Measurements from ENCODE around the gene APLP2. TPM values are rescaled to one million over a fixed set of nuclear protein-coding genes. Genes with fewer than 3 reads are reported as not detected.
"Not testable (repeated sequence)": the region's sequence is repeated elsewhere in the genome, so short reads cannot be mapped to it uniquely, and the experiment has no call there.

Gene APLP2
- total RNA-seq, 2 experiments from 2014 or later: 49.2 to 53.4 TPM

DNA sequence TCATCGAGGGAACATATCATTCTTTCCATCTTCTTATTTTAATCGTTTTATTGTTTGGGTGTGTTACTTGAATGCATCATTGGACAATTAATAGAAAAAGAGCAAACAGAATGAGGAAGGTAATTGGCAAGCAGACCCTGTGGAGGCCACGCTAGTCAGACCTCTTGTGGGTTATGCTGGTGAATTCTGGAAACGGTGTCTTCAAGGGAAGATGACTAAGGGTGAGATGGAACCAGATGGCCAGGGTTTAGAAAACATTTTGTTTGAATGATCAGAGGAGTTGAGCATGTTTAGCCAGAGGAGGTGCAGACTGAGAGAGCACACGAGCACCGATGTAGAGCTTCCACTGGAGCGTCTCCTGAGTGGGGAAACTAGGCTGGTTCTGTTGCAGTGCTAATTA lies 98.4 kb downstream of the APLP2 start:
- CTCF ChIA-PET: no interaction called here
- H3K4me3 Mint-ChIP-seq: no peak overlapping the region

DNA sequence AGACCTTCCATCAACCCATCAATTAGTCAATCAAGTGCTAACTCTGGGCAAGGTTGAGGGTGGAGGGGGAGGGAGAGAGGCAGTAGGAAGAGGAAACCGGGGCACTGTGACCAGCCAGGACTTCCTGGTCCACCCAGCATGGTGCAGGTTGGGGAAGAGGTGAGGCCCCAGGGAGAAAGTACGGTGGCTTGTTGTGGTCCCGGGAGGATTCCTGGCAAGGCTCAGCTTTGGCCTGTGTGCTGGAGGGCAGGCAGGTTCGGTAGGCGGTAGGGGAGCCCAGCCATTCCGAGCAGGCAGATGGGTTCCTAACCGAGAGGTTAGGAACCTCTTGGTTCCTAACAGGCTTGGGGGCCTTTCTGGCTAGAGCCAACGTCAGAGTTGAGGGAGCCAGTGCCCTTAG lies 100.7 kb downstream of the APLP2 start:
- POLR2A ChIA-PET: no interaction called here
- peaks cover 9% of the 10 kb centered on the region for H3K9me3 Mint-ChIP-seq
- H3K36me3 Mint-ChIP-seq: no peaks in the 10 kb centered on the region

More for the DNA sequence above, 98.4 kb downstream of the APLP2 start:
- Mint-ChIP-seq H3K9me3 (no peaks in the 10 kb centered on the region), H3K27me3 (peaks cover 30% of the 10 kb centered on the region), H3K27ac (no peak overlapping the region), H3K36me3 (no peaks in the 10 kb centered on the region), H3K4me1 (ENCODE audit: low read depth) (no peaks in the 10 kb centered on the region)
- POLR2A ChIA-PET: interaction anchor here (0.6 kb wide), 1 partner anchor 262 kb away, joined by 5 read pairs; no protein-coding TSS in a partner anchor
- intact Hi-C loops (cut with micrococcal nuclease): no loop called here
- no peak for DNase-seq

GRCh38 chr11:130171534-130171933 lies 101.8 kb downstream of the APLP2 start:
- no peak overlapping the region for H3K27ac Mint-ChIP-seq
- CTCF ChIA-PET: no interaction called here
- H3K4me1 Mint-ChIP-seq (ENCODE audit: low read depth): no peaks in the 10 kb centered on the region
- no peak for DNase-seq
- peaks cover 12% of the 10 kb centered on the region for H3K9me3 Mint-ChIP-seq
- intact Hi-C loops (cut with micrococcal nuclease): no loop called here
- no peaks in the 10 kb centered on the region for H3K36me3 Mint-ChIP-seq
- POLR2A ChIA-PET: no interaction called here
- peaks cover 16% of the 10 kb centered on the region for H3K27me3 Mint-ChIP-seq
- no peak overlapping the region for H3K4me3 Mint-ChIP-seq

More for the DNA sequence above, 100.7 kb downstream of the APLP2 start:
- CTCF ChIA-PET: no interaction called here
- intact Hi-C loops (cut with micrococcal nuclease): no loop called here
- no peaks in the 10 kb centered on the region for H3K4me1 Mint-ChIP-seq (ENCODE audit: low read depth)
- H3K27ac Mint-ChIP-seq: no peak overlapping the region
- H3K27me3 Mint-ChIP-seq: peaks cover 21% of the 10 kb centered on the region
- H3K4me3 Mint-ChIP-seq: no peak overlapping the region
- no peak for DNase-seq

DNA sequence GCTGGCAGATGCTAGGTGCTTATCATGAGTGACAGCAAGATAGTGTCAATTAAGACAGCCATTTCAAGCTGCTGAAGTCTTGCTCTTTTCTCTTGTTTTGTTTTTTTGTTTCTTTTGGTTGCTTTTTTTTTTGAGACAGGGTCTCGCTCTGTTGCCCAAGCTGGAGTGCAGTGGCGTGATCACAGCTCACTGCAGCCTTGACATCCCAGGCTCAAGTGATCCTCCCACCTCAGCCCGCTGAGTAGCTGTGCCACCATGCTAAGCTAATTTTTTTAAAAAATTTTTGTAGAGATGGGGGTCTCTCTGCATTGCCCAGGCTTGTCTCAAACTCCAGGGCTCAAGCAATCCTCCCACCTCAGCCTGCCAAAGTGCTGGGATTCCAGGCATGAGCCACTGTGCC lies 102.3 kb downstream of the APLP2 start:
- H3K27ac Mint-ChIP-seq: not testable (repeated sequence)

GRCh38 chr11:130174642-130175041 lies 104.9 kb downstream of the APLP2 start:
- Mint-ChIP-seq H3K27me3 (peaks cover 7% of the 10 kb centered on the region), H3K27ac (no peak overlapping the region), H3K36me3 (no peaks in the 10 kb centered on the region), H3K4me1 (ENCODE audit: low read depth) (no peaks in the 10 kb centered on the region), H3K4me3 (no peak overlapping the region), H3K9me3 (peaks cover 12% of the 10 kb centered on the region)
- no peak for DNase-seq
- ChIA-PET POLR2A (interaction anchor here (0.7 kb wide), 1 partner anchor 890 kb away, joined by 5 read pairs; no protein-coding TSS in a partner anchor), CTCF (no interaction called here)
- intact Hi-C loops (cut with micrococcal nuclease): no loop called here

More for the DNA sequence above, 102.3 kb downstream of the APLP2 start:
- H3K36me3 Mint-ChIP-seq; intact Hi-C loops (cut with micrococcal nuclease); POLR2A ChIA-PET; H3K4me1 Mint-ChIP-seq (ENCODE audit: low read depth); H3K4me3 Mint-ChIP-seq; DNase-seq; CTCF ChIA-PET: not testable (repeated sequence)
- peaks cover 16% of the 10 kb centered on the region for H3K27me3 Mint-ChIP-seq
- peaks cover 12% of the 10 kb centered on the region for H3K9me3 Mint-ChIP-seq

DNA sequence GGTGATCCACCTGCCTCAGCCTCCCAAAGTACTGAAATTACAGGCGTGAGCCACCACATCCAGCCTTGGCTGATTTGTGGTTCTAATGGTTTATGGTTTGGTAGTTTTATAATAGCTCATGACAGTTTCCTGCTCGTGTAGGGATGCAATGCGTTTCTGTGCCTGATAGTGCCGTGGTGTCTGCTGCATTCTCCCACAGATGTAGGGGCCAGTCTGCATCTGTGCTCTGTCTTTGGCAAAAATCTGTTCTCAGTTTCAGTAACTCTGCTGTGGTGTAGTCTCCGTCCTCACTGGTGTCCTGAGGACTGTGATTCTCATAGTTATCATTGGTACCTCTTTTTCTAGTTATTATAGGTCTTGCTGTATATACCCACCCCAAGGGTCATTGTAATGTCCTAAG lies 106.2 kb downstream of the APLP2 start:
- CTCF ChIA-PET: no interaction called here
- H3K36me3 Mint-ChIP-seq: no peaks in the 10 kb centered on the region
- intact Hi-C loops (cut with micrococcal nuclease): no loop called here
- POLR2A ChIA-PET: no interaction called here
- no peak overlapping the region for H3K27ac Mint-ChIP-seq
- H3K4me1 Mint-ChIP-seq (ENCODE audit: low read depth): no peaks in the 10 kb centered on the region
- no peak for DNase-seq
- peaks cover 3% of the 10 kb centered on the region for H3K27me3 Mint-ChIP-seq
- H3K4me3 Mint-ChIP-seq: no peak overlapping the region
- peaks cover 12% of the 10 kb centered on the region for H3K9me3 Mint-ChIP-seq

GRCh38 chr11:130177782-130178181 lies 108.1 kb downstream of the APLP2 start:
- H3K27ac Mint-ChIP-seq: no peak overlapping the region
- H3K27me3 Mint-ChIP-seq: peaks cover 3% of the 10 kb centered on the region
- no peaks in the 10 kb centered on the region for H3K36me3 Mint-ChIP-seq
- ChIA-PET POLR2A (no interaction called here), CTCF (no interaction called here)
- no peak overlapping the region for H3K4me3 Mint-ChIP-seq
- H3K9me3 Mint-ChIP-seq: peaks cover 12% of the 10 kb centered on the region
- DNase-seq: no peak
- intact Hi-C loops (cut with micrococcal nuclease): no loop called here
- H3K4me1 Mint-ChIP-seq (ENCODE audit: low read depth): no peaks in the 10 kb centered on the region

DNA sequence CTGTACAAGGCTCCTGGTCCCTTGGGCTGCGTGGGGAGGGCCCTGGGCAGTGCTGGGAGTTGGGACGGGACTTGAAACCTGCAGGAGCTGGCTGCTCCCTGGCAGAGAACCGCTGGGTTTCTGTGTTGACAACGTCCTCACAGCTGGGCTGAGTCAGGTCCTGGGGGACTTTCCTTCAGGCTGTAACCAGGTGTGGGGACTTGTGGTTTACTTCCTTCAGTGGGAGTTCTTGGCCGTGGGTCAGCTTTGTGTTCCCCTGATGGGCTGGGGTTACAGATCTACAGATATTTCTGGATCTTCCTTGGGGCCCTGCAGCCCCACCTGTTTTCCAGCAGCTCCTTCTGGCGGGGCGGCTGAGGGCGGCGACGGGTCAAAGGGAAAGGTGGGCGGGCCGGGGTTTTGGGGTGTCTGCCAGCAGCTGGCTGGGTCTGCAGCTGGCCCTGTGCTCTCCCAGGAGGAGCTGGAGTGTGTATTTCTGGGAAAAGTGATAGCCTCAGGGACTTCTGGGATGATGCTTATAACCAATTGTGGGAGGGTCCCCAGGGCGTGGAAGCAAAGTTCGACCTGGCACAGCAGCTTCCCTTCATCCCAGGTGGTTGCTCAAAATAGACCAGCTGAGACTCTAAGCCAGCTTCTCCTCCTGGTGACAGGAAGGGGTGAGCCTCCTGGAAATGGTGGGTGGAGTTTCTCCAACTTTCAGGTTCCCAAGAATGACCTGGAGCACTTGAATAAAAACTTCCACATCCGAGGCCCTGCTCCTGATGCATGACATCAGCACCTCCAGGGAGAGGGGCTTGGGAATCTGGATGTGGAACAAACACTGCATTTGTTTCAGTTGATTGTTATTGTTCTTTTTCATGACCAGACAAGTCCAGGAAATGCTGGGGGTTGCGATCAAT lies 109.0 kb downstream of the APLP2 start:
- Mint-ChIP-seq H3K27me3 (peaks cover 5% of the 10 kb centered on the region), H3K27ac (no peak overlapping the region), H3K36me3 (no peaks in the 10 kb centered on the region), H3K4me1 (ENCODE audit: low read depth) (no peaks in the 10 kb centered on the region), H3K9me3 (peaks cover 12% of the 10 kb centered on the region), H3K4me3 (no peak overlapping the region)
- intact Hi-C loops (cut with micrococcal nuclease): no loop called here
- no peak for DNase-seq
- POLR2A ChIA-PET: no interaction called here
- CTCF ChIA-PET: no interaction called here

DNA sequence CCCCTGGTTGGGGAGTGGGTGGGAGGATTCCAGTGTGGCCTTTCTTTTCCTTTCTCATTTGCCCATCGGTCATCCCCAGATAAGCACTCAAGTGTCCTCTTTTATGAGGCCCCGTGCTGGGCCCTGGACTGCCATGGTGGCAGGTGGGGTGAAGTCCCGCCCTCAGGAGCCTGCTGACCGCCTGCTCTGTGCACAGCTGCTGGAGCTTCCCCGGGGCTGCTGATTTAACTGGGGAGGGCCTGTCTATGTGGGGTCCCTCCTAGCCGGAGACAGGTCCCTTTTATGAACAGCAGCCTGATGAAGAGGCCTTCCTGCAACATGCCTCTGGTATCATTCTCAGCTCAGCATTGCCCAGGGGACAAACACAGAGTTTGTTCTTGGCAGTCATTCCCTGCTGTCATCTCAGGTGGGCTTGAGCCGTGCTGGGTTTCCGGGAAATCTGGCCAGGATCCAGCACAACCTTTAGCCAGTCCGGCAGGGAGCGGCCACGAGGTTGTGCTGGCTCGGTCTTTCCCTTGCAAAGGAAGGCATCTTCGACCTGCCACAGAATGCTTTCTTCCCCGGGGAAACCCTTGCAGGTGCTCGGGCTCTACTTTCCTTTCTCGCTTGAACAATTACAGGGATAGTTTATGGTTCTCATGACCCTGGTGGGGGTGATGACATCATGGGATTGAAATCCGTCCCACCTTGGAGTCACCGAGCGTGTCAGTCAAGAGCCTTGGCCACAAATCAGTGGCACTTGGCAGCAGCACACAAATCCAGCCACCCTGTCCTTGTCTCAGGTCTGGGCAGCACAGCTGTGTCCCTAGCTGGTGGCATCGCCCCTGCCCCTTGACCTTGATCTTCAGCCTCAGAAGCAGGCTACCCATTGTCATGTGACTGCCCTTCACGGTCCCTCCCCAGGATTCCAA lies 110.0 kb downstream of the APLP2 start:
- POLR2A ChIA-PET: no interaction called here
- CTCF ChIA-PET: no interaction called here
- Mint-ChIP-seq H3K4me3 (no peak overlapping the region), H3K36me3 (no peaks in the 10 kb centered on the region), H3K27ac (no peak overlapping the region), H3K27me3 (peaks cover 8% of the 10 kb centered on the region), H3K9me3 (peaks cover 9% of the 10 kb centered on the region), H3K4me1 (ENCODE audit: low read depth) (no peaks in the 10 kb centered on the region)
- no peak for DNase-seq
- intact Hi-C loops (cut with micrococcal nuclease): no loop called here

- intact Hi-C loops (cut with micrococcal nuclease): no loop called here
- Mint-ChIP-seq H3K4me1 (ENCODE audit: low read depth) (no peaks in the 10 kb centered on the region), H3K27ac (no peak overlapping the region), H3K9me3 (peaks cover 2% of the 10 kb centered on the region), H3K36me3 (no peaks in the 10 kb centered on the region), H3K4me3 (no peak overlapping the region), H3K27me3 (peaks cover 8% of the 10 kb centered on the region)
- DNase-seq: no peak
- ChIA-PET CTCF (no interaction called here), POLR2A (no interaction called here)
These were observed 110.8 kb downstream of the APLP2 start for GRCh38 chr11:130180491-130180890.

- H3K27ac Mint-ChIP-seq: no peak overlapping the region
- H3K36me3 Mint-ChIP-seq: no peaks in the 10 kb centered on the region
- ChIA-PET POLR2A (no interaction called here), CTCF (no interaction called here)
- H3K4me1 Mint-ChIP-seq (ENCODE audit: low read depth): no peaks in the 10 kb centered on the region
- H3K9me3 Mint-ChIP-seq: peaks cover 1% of the 10 kb centered on the region
- peaks cover 7% of the 10 kb centered on the region for H3K27me3 Mint-ChIP-seq
- intact Hi-C loops (cut with micrococcal nuclease): no loop called here
- DNase-seq: no peak
- no peak overlapping the region for H3K4me3 Mint-ChIP-seq
These were observed 111.2 kb downstream of the APLP2 start for GRCh38 chr11:130180896-130181294.

GRCh38 chr11:130181295-130182272 lies 111.9 kb downstream of the APLP2 start:
- ChIA-PET POLR2A (no interaction called here), CTCF (no interaction called here)
- no peak for DNase-seq
- intact Hi-C loops (cut with micrococcal nuclease): no loop called here
- Mint-ChIP-seq H3K27me3 (peaks cover 5% of the 10 kb centered on the region), H3K9me3 (no peaks in the 10 kb centered on the region), H3K27ac (no peak overlapping the region), H3K36me3 (no peaks in the 10 kb centered on the region), H3K4me3 (no peak overlapping the region), H3K4me1 (ENCODE audit: low read depth) (no peaks in the 10 kb centered on the region)
